ENCODE measurements around the gene MTCH2.
"Not testable (repeated sequence)": the region's sequence is repeated elsewhere in the genome, so short reads cannot be mapped to it uniquely, and the experiment has no call there.

Gene MTCH2

DNA sequence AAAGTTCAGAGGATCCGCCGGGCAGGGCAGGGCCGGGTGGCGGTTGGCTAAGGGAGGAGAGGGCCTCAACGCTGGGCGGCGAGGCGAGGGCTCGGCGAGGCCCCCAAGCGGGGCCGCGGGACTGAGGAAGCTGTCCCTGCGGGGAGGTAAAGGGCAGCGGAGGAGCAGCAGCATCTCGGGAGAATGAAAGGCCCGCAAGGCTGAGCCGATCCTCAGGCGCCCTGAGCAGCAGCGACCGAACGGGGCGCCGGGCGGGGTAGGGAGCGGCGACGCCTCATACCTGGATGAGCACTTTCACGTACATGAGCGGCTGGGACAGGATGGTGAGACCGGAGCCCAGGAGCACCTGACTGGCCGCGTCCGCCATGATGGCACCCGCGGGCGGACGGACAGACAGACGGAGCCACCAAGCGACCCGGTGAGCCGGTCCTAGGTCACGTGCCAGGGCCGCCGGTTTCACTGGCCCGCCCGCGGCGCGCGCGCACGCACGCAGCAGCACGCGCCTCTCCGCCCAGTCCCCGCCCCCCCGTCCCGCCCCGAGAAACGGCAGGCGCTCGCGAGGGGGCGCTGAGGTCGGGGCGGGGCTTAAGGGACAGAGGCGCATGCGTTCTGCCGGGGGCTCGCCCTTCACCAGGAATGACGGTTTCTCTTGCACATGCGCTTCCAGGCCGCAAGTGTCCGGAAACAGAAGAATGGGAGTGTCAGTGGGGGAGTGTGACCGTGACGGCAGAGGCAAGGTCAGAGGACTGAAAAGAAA, at the start of gene MTCH2:
MTCH2 (minus strand) TSS at position 461 of the 757 bp plus-strand sequence; CDS start at position 367, 94 bp downstream.
- peak; percentile 93 to 99 for DNase-seq

DNA sequence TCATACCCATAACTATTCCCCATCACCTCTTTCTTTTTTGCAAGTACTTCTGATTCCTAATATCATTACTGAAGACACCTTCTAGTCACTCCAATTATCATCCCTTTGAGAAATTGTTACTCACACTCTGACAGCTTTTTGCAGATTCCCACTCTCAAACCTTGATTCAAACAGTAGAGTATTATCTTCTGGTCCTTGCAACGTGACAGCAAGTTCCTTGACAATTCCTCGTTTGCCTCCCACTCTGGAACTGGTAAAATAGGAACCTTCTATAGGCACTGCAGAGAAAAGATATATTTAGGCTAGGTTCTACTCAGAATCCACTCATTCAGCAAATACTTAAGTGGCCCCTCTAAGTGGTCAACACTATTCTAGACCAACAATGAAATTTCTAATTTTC, 49.6 kb upstream of the MTCH2 start:
- no peak for DNase-seq

DNA sequence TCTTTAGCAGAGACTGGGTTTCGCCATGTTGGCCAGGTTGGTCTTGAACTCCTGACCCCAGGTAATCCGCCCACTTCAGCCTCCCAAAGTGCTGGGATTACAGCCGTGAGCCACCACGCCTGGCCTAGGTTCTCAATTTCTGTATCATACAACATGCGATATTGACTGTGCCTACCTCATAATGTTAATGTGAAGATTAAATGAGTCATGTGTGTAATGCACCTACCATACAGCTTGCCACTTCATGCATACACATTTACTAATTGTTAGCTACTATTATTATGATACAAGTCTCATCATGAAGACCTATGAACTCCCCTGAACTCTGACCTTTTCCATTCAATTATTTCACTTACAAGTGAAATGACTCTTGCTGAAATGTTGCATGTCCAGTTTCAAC, 47.1 kb upstream of the MTCH2 start:
- DNase-seq, result no peak

DNA sequence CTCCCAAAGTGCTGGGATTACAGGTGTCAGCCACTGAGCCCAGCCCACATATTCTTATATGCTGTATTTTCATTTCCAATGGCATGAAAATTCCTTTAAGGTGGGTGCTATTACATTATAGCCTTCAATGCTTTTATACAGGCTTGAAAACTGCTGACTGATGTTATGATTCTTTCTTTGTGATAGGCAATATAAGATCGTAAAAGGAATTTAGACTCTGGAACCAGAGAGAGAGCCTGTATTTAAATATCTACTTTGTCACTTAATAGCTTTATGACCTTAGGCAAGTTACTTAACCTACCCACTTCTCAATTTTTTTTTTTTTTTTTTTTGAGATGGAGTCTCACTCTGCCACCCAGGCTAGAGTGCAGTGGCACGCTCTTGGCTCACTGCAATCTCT, 46.6 kb upstream of the MTCH2 start:
- DNase-seq, result no peak

DNA sequence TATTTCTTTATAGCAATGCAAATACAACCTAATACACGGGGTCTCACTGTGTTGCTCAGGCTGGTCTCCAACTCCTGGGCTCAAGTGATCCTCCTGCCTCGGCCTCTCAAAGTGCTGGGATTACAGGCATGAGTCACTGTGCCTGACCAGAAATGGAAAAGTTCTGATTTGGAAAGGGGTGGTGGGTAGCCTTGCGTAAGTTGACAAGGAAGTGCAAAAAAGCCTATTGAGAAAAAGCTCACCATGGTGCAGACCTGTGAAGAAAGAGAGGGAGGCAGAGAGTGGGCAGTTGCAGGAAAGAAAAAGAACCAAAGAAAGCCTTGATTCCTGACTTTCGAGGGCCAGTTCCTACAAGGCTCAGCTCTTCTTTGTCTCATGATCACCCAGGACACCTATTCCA, 45.8 kb upstream of the MTCH2 start:
- DNase-seq, result no peak

DNA sequence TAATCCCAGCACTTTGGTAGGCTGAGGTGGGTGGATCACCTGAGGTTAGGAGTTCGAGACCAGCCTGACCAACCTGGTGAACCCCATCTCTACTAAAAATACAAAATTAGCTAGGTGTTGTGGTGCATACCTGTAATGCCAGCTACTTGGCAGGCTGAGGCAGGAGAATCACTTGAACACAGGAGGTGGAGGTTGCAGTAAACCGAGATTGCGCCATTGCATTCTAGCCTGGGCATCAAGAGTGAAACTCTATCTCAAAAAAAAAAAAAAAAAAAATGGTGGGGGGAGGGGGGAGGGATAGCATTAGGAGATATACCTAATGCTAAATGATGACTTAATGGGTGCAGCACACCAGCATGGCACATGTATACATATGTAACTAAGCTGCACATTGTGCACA, 44.3 kb upstream of the MTCH2 start:
- not testable (repeated sequence) for DNase-seq

DNA sequence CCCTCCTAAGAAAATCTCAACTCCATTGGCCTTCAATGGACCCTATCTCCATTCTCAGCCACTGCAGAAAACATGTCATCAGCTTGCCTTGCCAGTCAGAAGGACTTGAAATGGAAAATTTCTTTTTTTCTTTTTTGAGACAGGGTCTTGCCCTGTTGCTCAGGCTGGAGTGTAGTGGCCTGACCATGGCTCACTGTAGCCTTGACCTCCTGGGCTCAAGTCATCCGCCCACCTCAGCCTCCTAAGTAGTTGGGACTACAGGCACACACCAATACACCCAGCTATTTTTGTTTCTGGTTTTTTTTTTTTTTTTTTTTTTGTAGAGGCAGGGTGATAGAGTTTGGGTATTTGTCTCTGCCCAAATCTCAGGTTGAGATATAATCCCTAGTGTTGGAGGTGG, 43.8 kb upstream of the MTCH2 start:
- DNase-seq, result no peak

DNA sequence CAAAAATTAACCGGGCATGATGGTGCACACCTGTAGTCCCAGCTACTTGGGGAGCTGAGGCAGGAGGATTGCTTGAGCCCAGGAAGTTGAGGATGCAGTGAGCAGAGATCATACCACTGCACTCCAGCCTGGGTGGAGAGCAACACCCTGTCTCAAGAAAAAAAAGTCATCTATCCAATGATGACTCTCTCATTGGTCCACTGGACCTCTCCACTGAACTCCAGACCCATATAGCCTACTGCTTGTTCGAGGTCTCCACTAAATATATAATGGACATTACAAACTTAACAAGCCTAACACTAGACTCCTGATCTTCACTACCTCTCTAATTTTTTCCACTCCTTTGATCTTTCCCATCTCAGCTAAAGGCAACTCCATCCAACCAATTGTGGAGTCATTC, 33.5 kb upstream of the MTCH2 start:
- no peak for DNase-seq

DNA sequence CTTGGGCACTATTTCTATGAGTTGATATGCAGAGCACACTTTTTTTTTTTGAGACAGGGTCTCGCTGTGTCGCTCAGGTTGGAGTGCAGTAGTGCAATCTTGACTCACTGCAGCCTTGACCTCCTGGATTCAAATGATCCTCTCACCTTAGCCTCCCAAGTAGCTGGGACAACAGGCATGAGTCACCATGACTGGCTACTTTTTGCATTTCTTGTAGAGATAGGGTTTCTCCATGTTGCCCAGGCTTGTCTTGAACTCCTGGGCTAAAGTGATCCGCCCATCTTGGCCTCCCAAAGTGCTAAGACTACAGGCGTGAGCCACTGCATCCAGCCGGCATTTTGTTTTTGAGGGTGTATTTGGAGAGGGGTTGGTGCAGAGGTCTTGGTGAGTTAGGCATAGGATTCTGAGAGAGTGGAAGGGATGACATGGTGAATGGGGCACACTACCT, 29.9 kb upstream of the MTCH2 start:
- no peak for DNase-seq

DNA sequence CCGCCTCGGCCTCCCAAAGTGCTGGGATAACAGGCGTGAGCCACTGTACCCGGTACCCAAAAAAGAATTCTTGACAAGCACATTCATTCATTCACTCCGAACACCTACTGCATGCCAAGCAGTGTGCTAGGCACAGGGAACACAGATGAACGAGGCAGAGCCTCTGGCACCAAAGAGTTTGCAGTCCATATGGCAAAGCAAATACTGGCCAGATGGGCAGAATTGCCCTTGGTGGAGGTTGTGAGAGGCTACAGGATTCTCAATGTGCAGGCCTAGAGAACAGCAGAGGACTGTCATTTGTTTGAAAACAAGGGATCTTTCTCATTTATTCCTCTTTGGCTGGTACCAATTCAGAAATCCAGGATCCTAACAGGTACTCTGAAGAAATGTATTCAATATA, 27.5 kb upstream of the MTCH2 start:
- peak in 1 of 2 experiments; percentile 75 for DNase-seq

DNA sequence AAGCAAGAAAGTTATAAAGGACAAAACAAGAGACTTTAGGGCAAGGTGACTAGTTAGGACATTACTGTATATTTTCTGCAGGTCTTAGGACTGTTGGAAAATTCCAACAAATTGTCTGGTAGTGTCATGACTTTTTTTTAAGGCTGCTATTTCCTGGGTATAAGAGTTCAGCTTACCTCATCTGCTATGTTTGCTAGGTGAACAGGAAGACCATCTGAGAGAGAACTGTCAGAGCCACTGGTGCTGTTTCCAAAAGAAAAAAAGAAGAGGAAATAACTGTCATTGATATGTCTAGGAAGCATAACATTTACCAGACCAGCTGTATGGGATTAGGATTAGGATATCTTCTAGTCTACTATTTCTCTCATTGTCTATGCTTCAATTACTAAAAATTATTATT, 26.3 kb upstream of the MTCH2 start:
- DNase-seq, result no peak

DNA sequence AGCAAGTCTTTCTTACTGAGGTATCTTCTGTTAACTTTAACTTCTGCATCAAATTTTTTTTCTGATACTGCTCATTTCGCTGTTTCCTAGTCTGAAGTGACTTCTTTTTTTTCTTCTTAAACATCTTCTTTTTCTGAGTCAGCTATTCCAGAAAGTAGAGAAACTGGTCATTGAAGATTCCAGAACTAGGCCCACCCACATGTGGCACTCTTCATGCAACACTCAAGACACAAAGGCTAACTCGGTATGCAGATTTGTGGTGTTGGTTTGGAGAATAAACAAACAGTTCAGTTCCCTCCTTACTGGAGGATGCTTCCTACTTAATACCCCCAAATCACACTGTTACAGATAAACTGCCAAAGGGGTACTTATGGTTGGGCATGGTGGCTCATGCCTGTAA, 25.2 kb upstream of the MTCH2 start:
- no peak for DNase-seq

DNA sequence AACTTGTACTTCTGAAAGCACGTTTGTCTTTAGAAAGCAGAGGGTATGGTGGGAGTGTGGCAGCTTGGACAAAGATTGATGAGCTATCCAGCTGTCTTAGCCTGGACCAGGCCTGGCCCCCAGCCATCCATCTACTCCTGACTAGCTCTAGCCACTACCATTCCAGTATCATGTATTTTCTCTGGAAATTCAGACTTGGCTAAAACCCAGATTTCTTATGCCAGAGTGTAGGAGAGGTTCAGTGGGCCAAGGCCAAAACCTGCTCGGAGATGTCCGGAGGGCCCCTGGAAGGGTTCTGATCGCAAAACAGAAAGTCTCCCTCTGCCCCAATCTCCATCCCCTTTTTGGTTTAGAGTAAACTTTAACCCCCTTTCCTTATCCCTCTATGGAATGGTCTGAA, 24.8 kb upstream of the MTCH2 start:
- peak; percentile 57 to 90 for DNase-seq

DNA sequence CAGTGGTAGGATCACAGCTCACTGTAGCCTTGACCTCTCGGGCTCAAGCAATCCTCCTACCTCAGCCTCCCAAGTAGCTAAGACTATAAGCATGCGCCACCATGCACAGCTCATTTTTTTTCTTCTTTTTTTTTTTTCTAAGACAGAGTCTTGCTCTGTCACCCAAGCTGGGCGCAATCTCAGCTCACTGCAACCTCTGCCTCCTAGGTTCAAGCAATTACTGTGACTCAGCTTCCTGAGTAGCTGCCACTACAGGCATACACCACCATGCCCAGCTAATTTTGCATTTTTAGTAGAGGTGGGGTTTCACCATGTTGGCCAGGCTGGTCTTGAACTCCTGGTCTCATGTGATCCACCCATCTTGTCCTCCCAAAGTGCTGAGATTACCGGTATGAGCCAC, 22.6 kb upstream of the MTCH2 start:
- DNase-seq, result not testable (repeated sequence)

DNA sequence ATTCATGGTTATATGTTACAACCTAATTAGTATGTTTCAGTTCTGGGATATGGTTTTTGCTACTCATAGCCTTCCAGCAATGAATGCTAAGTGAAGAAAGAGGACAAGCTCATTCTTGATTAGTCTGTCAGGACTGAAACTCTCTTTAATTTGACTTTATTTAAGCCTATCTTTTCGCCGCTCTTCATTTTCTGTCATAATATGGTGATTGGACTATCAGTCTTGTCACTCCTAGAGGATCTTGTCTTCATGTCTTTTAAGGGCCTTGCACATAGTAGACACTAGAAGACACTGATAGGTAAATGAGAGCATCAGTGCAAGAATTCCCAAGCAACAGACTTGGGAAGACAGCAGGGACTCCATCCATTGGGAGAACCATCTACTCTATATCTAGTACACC, 18.9 kb upstream of the MTCH2 start:
- no peak for DNase-seq

DNA sequence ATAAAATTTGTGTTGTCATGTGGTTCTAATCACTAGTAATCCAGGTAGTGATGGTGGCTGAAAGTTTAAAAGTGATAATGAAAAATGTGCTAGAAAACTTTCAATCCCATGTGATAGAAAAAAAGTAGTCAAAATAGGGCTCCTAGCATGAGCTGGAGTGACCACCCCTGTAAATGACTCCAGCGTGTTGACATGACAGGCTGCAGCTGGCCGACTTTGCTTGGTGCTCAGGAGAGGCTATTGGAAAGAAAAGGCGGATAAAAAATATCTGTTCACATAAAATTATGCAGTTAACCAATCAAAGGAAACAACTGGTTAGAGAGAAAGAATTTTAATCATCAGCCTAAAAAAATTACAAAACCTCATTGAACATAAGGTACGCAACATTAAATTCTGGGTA, 16.9 kb upstream of the MTCH2 start:
- no peak for DNase-seq

DNA sequence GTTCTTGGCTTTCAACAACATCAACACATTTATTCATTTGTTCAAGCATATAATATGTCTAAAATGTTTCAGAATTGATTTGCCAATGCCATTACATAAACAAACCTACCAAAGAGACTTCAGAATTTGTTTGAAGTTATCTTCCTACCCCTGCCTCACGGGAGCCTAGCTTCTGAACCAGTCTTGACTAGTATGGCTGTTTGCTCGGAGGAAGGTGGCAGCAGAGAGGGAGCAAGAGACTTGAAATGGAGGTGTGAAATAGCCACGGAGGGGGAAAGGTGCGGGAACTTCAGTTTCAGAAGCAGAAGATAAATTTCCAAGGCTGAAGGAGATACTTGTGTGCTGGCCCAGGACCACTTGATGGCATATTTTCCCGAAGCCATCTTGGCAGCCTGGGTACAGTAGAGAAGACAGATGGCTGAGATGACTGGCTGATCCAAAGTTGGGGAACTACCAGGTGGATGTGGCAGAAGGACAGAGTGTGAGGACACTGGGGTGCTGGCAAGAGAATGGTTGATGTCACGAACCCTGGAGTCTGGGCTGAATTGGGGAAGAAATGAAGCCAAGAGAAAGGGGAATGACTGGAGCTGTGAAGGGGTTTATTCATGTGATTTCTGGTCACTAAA, 14.0 kb upstream of the MTCH2 start:
- peak; percentile 10 to 80 for DNase-seq

DNA sequence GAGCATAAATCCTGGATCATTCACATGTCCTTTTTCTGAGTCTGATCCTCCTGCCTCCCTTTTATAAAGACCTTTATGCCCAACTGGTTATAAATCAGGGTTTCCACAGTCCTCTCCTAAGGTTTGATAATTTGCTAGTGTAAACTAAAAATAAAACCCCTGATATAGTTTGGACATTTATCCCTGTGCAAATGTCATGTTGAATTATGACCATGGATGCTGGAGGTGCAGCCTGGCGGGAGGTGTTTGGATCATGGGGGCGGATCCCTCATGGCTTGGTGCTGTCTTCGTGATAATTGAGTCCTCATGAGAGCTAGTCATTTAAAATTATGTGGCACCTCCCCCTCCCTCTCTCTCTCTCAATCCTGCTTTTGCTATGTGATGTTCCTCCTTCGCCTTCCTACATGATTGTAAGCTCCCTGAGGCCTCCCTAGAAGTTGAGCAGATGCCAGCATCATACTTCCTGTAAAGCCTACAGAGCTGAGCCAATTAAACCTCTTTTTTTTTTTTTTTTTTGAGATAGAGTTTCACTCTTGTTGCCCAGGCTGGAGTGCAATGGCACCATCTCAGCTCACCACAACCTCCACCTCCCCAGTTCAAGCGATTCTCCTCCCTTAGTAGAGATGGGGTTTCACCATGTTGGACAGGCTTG, 9.6 kb upstream of the MTCH2 start:
- DNase-seq, result no peak

DNA sequence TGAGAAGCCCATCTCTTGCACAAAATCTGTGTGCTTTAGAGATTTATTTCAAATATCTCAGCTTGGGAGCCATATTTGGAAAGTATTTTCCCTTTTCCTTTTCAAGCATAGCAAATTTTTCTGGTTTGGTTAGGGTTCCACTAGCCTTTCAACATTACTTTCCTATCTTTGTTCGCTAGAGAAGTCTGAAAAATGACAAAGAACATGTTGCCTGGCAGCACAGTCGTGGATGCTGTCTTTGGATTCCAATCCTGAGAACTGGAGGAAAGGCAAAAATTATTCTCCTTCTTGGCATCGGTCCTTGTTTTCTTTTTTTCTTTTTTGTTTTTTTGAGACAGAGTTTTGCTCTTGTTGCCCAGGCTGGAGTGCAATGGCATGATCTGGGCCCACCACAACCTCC, 6.9 kb upstream of the MTCH2 start:
- no peak for DNase-seq

DNA sequence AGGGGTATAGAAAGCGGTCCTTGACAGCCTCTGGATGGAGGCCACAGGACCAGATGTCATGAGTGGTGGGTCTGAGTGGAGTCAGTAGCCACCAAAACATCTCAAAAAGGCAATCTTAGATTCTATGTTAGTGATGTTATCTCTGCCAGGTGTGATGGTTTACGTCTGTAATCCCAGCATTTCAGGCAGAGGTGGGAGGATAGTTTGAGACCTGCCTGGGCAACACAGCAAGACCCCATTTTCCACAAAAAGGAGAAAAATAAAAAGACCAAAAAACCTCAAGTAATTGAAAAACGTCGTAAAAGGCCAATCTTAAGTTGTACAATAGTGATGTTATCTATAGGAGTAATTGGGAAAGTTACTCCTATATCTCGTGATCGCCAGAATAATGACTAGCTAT, 3.7 kb upstream of the MTCH2 start:
- no peak for DNase-seq

DNA sequence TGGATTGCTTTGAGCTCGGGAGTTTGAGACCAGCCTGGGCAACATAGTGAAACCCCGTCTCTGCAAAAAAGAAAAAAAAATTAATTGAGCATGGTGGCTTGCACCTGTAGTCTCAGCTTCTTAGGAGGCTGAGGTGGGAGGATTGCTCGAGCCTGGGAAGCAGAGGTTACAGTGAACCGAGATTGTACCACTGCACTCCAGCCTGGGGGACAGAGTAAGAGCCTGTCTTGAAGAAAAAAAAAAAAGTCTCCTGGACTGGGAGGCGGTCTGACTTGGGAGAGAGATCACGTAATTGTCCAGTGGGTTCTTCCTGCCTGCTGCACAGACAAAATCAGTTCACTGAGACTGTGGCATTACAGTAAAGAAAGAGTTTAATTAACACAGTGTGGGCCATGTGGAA, 3.1 kb upstream of the MTCH2 start:
- no peak for DNase-seq

DNA sequence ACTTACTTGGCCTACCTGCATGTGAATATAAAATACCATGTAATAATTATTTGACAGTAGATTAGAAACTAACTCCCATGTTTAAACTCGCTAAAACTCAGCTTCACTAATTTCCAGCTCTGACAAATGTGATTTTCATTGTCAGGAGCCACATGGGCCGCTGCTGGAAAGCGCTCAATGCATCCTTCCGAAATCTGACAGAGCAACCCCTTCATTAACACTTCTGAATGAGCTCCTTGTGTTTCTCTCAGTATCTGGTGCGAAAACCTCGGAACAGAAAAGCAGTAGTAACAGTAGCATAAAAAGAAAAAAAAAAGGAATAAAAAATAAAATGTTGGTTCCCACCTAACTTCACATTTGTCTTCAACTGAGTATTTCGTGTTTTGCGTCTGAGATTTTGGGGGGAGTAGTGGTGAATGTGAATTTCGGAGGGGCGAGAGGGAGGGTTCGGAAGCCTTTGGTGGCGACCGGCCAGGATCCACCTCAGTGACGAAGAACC, 710 bp downstream of the MTCH2 start:
- DNase-seq, result no peak

DNA sequence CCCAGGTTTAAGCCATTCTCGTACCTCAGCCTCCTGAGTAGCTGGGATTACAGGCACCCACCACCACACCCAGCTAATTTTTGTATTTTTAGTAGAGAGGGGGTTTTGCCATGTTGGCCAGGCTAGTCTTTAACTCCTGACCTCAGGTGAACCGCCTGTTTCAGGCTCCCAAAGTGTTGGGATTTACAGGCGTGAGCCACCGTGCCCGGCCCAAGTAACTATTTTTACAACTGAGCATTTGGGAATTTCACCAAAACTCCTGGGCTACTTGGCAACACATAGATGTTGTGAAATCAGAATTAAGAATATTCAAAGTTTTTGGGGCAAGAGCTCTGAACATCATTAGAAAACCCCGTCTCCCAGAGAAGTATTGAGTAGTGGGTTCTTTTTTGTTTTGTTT, 1.9 kb downstream of the MTCH2 start:
- DNase-seq, result not testable (repeated sequence)

DNA sequence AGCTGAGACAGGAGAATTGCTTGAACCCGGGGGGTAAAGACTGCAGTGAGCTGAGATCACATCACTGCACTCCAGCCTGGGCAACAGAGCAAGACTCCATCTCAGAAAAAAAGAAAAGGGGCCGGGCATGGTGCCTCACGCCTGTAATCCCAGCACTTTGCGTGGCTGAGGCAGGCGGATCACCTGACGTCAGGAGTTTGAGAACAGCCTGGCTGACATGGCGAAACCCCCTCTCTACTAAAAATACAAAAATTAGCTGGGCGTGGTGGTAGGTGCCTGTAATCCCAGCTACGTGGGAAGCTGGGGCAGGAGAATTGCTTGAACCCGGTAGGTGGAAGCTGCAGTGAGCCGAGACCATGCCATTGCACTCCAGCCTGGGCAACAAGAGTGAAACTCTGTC, 6.0 kb downstream of the MTCH2 start:
- not testable (repeated sequence) for DNase-seq
